IMR-90 (cell line): ENCODE data around the gene GRIK3. TPM values are rescaled to one million over a fixed set of nuclear protein-coding genes. Genes with fewer than 3 reads are reported as not detected.

Source experiments
- ATAC-seq: fragments of 200-7000 bp; cut with Tn5 transposase; 2 replicates; pipeline ENCODE4 v1.9.1; 2020; ENCODE audit warnings: low read depth, mild to moderate bottlenecking, moderate library complexity
- BruUV-seq: library from RNA; stranded (reverse); fragments of 400-500 nt; replicated peaks from 2 replicates; lab custom pipeline; 2021; lab: Mats Ljungman, UMichigan
- CTCF ChIA-PET: fragments of 300-600 bp; formaldehyde crosslinking; extraction: SDS; loops from one replicate; lab custom pipeline; 2021; ENCODE audit warnings: antibody characterized with exemption; lab: Yijun Ruan, JAX
- POLR2A ChIA-PET: fragments of 300-600 bp; sonication (Branson Sonifier 250); formaldehyde crosslinking; loops from one replicate; lab custom pipeline; 2022; ENCODE audit warnings: antibody characterized with exemption; ENCODE audit not compliant: unreplicated experiment; lab: Charles Lee
- DNase-seq: peaks from one replicate; pipeline ENCODE4 v3.0.0; 2013
- H2AFZ ChIP-seq: replicated peaks from 2 replicates; pipeline ENCODE3; 2013; ENCODE audit warnings: low read length, mild to moderate bottlenecking; ENCODE audit not compliant: poor library complexity
- H2AK5ac ChIP-seq: 2 replicates; pipeline ENCODE4 v1.6.1; 2013; ENCODE audit warnings: low read depth, low read length, inconsistent platforms
- H2AK9ac ChIP-seq: replicated peaks from 2 replicates; pipeline ENCODE3; 2013; ENCODE audit warnings: mild to moderate bottlenecking, low read depth, low read length, moderate library complexity; ENCODE audit not compliant: poor library complexity
- H2BK120ac ChIP-seq: 2 replicates; pipeline ENCODE4 v1.6.1; 2013; ENCODE audit warnings: low read depth, low read length, inconsistent platforms
- H2BK15ac ChIP-seq: 3 replicates; pipeline ENCODE4 v1.6.1; 2013; ENCODE audit warnings: low read depth, low read length, inconsistent platforms
- H2BK20ac ChIP-seq: 2 replicates; pipeline ENCODE4 v1.6.1; 2013; ENCODE audit warnings: low read depth, mild to moderate bottlenecking, inconsistent platforms, low read length, moderate library complexity
- H2BK5ac ChIP-seq: 2 replicates; pipeline ENCODE4 v1.6.1; 2013; ENCODE audit warnings: mild to moderate bottlenecking, low read depth, low read length, inconsistent platforms; ENCODE audit not compliant: poor library complexity, severe bottlenecking
- H3K14ac ChIP-seq: replicated peaks from 2 replicates; pipeline ENCODE4 v1.6.1; 2013; ENCODE audit warnings: low read depth, low read length, inconsistent platforms
- H3K18ac ChIP-seq: 2 replicates; pipeline ENCODE4 v1.6.1; 2013; ENCODE audit warnings: low read depth, low read length, control low read depth
- H3K23ac ChIP-seq: 2 replicates; pipeline ENCODE4 v1.6.1; 2013; ENCODE audit warnings: low read depth, low read length, inconsistent platforms
- H3K27ac ChIP-seq: 2 replicates; pipeline ENCODE4 v1.5.1; 2013; ENCODE audit warnings: mild to moderate bottlenecking, control low read depth, low read length; ENCODE audit not compliant: insufficient read depth
- H3K27me3 ChIP-seq: 2 replicates; pipeline ENCODE4 v1.6.1; 2013; ENCODE audit warnings: low read length; ENCODE audit not compliant: control insufficient read depth, insufficient read depth
- H3K36me3 ChIP-seq: 2 replicates; pipeline ENCODE4 v1.6.1; 2013; ENCODE audit warnings: low read length, mixed read lengths; ENCODE audit not compliant: control insufficient read depth, insufficient read depth
- H3K4ac ChIP-seq: 2 replicates; pipeline ENCODE4 v1.6.1; 2013; ENCODE audit warnings: low read depth, low read length, inconsistent platforms
- H3K4me1 ChIP-seq: 2 replicates; pipeline ENCODE4 v1.6.1; 2013; ENCODE audit warnings: low read length, mixed read lengths; ENCODE audit not compliant: control insufficient read depth, insufficient read depth
- H3K4me2 ChIP-seq: 2 replicates; pipeline ENCODE4 v1.6.1; 2013; ENCODE audit warnings: low read depth, mild to moderate bottlenecking, control low read depth, low read length, moderate library complexity
- H3K4me3 ChIP-seq: 2 replicates; pipeline ENCODE4 v1.5.1; 2013; ENCODE audit warnings: low read depth, mild to moderate bottlenecking, control low read depth, low read length, moderate library complexity; ENCODE audit not compliant: insufficient read depth
- H3K56ac ChIP-seq: 2 replicates; pipeline ENCODE4 v1.6.1; 2013; ENCODE audit warnings: low read length, inconsistent platforms; ENCODE audit not compliant: insufficient read depth; ENCODE audit errors: extremely low read depth
- H3K79me1 ChIP-seq, 2 experiments: 2 replicates each; pipeline ENCODE4 v1.6.1; 2013; ENCODE audit warnings: low read length in 2 of 2, inconsistent platforms in 1 of 2, low read depth in 1 of 2
- H3K9ac ChIP-seq: 2 replicates; pipeline ENCODE4 v1.6.1; 2013; ENCODE audit warnings: low read depth, low read length, control low read depth
- H3K9me1 ChIP-seq: 2 replicates; pipeline ENCODE4 v1.6.1; 2013; ENCODE audit warnings: low read length, inconsistent platforms; ENCODE audit not compliant: insufficient read depth
- H3K9me3 ChIP-seq: 2 replicates; pipeline ENCODE4 v1.6.1; 2013; ENCODE audit warnings: low read length; ENCODE audit not compliant: control insufficient read depth, insufficient read depth
- H4K20me1 ChIP-seq: 2 replicates; pipeline ENCODE4 v1.6.1; 2013; ENCODE audit warnings: low read length, inconsistent platforms; ENCODE audit not compliant: insufficient read depth
- H4K5ac ChIP-seq: 2 replicates; pipeline ENCODE4 v1.6.1; 2013; ENCODE audit warnings: mild to moderate bottlenecking, low read depth, low read length, control low read depth
- H4K8ac ChIP-seq, 2 experiments: 2 replicates each; pipeline ENCODE4 v1.6.1; 2013; ENCODE audit warnings: low read depth in 2 of 2, low read length in 2 of 2, control low read depth in 1 of 2, inconsistent platforms in 1 of 2
- H4K91ac ChIP-seq: 2 replicates; pipeline ENCODE4 v1.6.1; 2013; ENCODE audit warnings: low read depth, low read length, inconsistent platforms; ENCODE audit not compliant: insufficient read depth
- CEBPB ChIP-seq: IDR thresholded peaks from 2 replicates; pipeline ENCODE4 v1.6.1; 2012; ENCODE audit warnings: low read depth, low read length, improper control_type of control experiment
- CHD1 ChIP-seq: IDR thresholded peaks from 2 replicates; pipeline ENCODE4 v1.6.1; 2012; ENCODE audit warnings: low read depth, low read length, improper control_type of control experiment
- ELK1 ChIP-seq: fragments of 150-350 bp; IDR thresholded peaks from 2 replicates; pipeline ENCODE4 v1.6.1; 2016; ENCODE audit warnings: low read depth, mild to moderate bottlenecking, low read length, moderate library complexity, borderline replicate concordance
- FOS ChIP-seq: fragments of 150-350 bp; IDR thresholded peaks from 2 replicates; pipeline ENCODE4 v1.6.1; 2016; ENCODE audit warnings: low read depth, low read length
- MAFK ChIP-seq: IDR thresholded peaks from 2 replicates; pipeline ENCODE4 v1.6.1; 2012; ENCODE audit warnings: low read depth, low read length, improper control_type of control experiment
- MAZ ChIP-seq: IDR thresholded peaks from 2 replicates; pipeline ENCODE4 v1.6.1; 2012; ENCODE audit warnings: low read depth, mild to moderate bottlenecking, low read length, improper control_type of control experiment, moderate library complexity, borderline replicate concordance
- NFE2L2 ChIP-seq: fragments of 150-350 bp; IDR thresholded peaks from 2 replicates; pipeline ENCODE4 v1.6.1; 2016; ENCODE audit warnings: low read depth, mild to moderate bottlenecking, low read length
- POLR2A ChIP-seq: IDR thresholded peaks from 2 replicates; pipeline ENCODE4 v1.6.1; 2012; ENCODE audit warnings: mild to moderate bottlenecking, low read depth, low read length
- RAD21 ChIP-seq: IDR thresholded peaks from 2 replicates; pipeline ENCODE4 v1.6.1; 2012; ENCODE audit warnings: low read length, improper control_type of control experiment
- RCOR1 ChIP-seq: IDR thresholded peaks from 2 replicates; pipeline ENCODE4 v1.6.1; 2012; ENCODE audit warnings: mild to moderate bottlenecking, low read length, improper control_type of control experiment; ENCODE audit not compliant: insufficient replicate concordance
- RFX5 ChIP-seq: IDR thresholded peaks from 2 replicates; pipeline ENCODE4 v1.8.0; 2012; ENCODE audit warnings: low read depth, mild to moderate bottlenecking, low read length, moderate library complexity
- SMC3 ChIP-seq: fragments of 150-350 bp; IDR thresholded peaks from 2 replicates; pipeline ENCODE4 v1.6.1; 2016; ENCODE audit warnings: low read depth, mild to moderate bottlenecking, antibody characterized with exemption, low read length, moderate library complexity
- USF2 ChIP-seq: fragments of 150-350 bp; IDR thresholded peaks from 2 replicates; pipeline ENCODE4 v1.6.1; 2017; ENCODE audit warnings: mild to moderate bottlenecking, antibody characterized with exemption, low read length, low read depth
- WGBS, 2 experiments: methylation state at CpG; one replicate each; pipeline versions ENCODE4 v1.1.5 to v1.1.7; 2013; ENCODE audit warnings: missing lambda C conversion rate in 2 of 2; ENCODE audit not compliant: insufficient read length in 1 of 2; ENCODE audit errors: extremely low coverage in 2 of 2; 5-methylcytosine and 5-hydroxymethylcytosine counted together
- dilution Hi-C: fragments of 300-500 bp; cut with HindIII; formaldehyde crosslinking; loops from one replicate; pipeline ENCODE4 v1.14.3; 2018; ENCODE audit warnings: low sequenced_read_pairs; ENCODE audit not compliant: unreplicated experiment
- in situ Hi-C: fragments of 300-500 bp; cut with MboI; formaldehyde crosslinking; loops from 3 replicates; pipeline ENCODE4 v1.14.3; 2019; ENCODE audit warnings: low sequenced_read_pairs, inconsistent platforms, mixed read lengths
- intact Hi-C: fragments of 100-400 bp; cut with micrococcal nuclease; formaldehyde crosslinking; loops from 2 replicates; pipeline ENCODE4 v1.10.0; 2022
- polyA plus RNA-seq, 3 experiments: library from polyadenylated mRNA; depleted of rRNA; stranded (reverse); fragments of >200 nt; gene quantifications; 2 replicates each; pipeline ENCODE4 v1.2.3, GENCODE V29; 2012; ENCODE audit warnings: low replicate concordance in 1 of 3
- total RNA-seq: library from RNA; depleted of rRNA; stranded (reverse); fragments of >200 nt; gene quantifications from 2 replicates; pipeline ENCODE4 v1.2.3, GENCODE V29; 2012

Gene GRIK3
- total and polyA plus RNA-seq, 2 of the 4 experiments (the other 2 are of a cell fraction), result not detected

GRCh38 chr1:37002898-37003297, 31.4 kb downstream of the GRIK3 start:
- Histone ChIP-seq H3K4me3 (no peak overlapping the region), H2AK5ac (no peak overlapping the region), H2BK5ac (no peak overlapping the region), H3K4me1 (no peaks in the 10 kb centered on the region), H3K36me3 (no peaks in the 10 kb centered on the region), H4K8ac (no peak overlapping the region), H3K27ac (no peak overlapping the region), H2BK15ac (no peak overlapping the region), H3K56ac (no peak overlapping the region), H4K5ac (no peak overlapping the region), H3K79me1 (no peaks in the 10 kb centered on the region), H2BK120ac (no peak overlapping the region), H3K18ac (no peak overlapping the region), H3K9ac (no peak overlapping the region), H2AFZ (no peak overlapping the region), H4K20me1 (no peaks in the 10 kb centered on the region), H2AK9ac (no peak overlapping the region), H3K4me2 (no peak overlapping the region), H3K9me1 (no peaks in the 10 kb centered on the region), H4K91ac (no peak overlapping the region), H3K23ac (no peak overlapping the region), H3K4ac (no peak overlapping the region), H3K27me3 (no peaks in the 10 kb centered on the region), H2BK20ac (no peak overlapping the region), H3K14ac (no peak overlapping the region), H3K9me3 (no peaks in the 10 kb centered on the region)
- intact Hi-C loops (no loop called here), dilution Hi-C loops (no loop called here), in situ Hi-C loops (no loop called here)
- no TSS peak for BruUV-seq
- DNase-seq, result no peak
- WGBS, 2 experiments, result no CpG with 5 or more reads among the region's 3 CpGs
- POLR2A ChIA-PET, result no interaction called here
- ATAC-seq, result no peak
- TF ChIP-seq NFE2L2 (no peak), FOS (no peak), RAD21 (no peak), MAFK (no peak), POLR2A (no peak), CHD1 (no peak), SMC3 (no peak), USF2 (no peak), MAZ (no peak), ELK1 (no peak), RCOR1 (no peak), CEBPB (no peak), RFX5 (no peak)
- CTCF ChIA-PET, result interaction anchor here (0.6 to 0.7 kb wide), 2 partner anchors 8 to 20 kb away, joined by 4 to 5 read pairs; no protein-coding TSS in a partner anchor
